HFFc6 (cell line): ENCODE data around the gene CATSPERB. TPM values are rescaled to one million over a fixed set of nuclear protein-coding genes. Genes with fewer than 3 reads are reported as not detected.
"Not testable (repeated sequence)": the region's sequence is repeated elsewhere in the genome, so short reads cannot be mapped to it uniquely, and the experiment has no call there.

ENCODE experiments used
- DNase-seq: peaks from one replicate; pipeline ENCODE4 v3.0.0-alpha.2; 2018
- H3K27ac Mint-ChIP-seq: 2 replicates; pipeline ENCODE4 v1.8.0; 2020; ENCODE audit warnings: mild to moderate bottlenecking, mixed read lengths
- H3K27me3 Mint-ChIP-seq: 2 replicates; pipeline ENCODE4 v1.8.0; 2021; ENCODE audit warnings: mild to moderate bottlenecking, moderate library complexity, mixed read lengths; ENCODE audit not compliant: insufficient read depth
- H3K36me3 Mint-ChIP-seq: 2 replicates; pipeline ENCODE4 v1.8.0; 2021; ENCODE audit warnings: low read depth, mixed read lengths
- H3K4me1 Mint-ChIP-seq: 2 replicates; pipeline ENCODE4 v1.8.0; 2020; ENCODE audit warnings: low read depth, mixed read lengths
- H3K4me3 Mint-ChIP-seq: 2 replicates; pipeline ENCODE4 v1.8.0; 2020; ENCODE audit warnings: mild to moderate bottlenecking, moderate library complexity, mixed read lengths
- H3K9me3 Mint-ChIP-seq: 2 replicates; pipeline ENCODE4 v1.8.0; 2020; ENCODE audit warnings: mild to moderate bottlenecking, mixed read lengths
- total RNA-seq, 6 experiments: library from RNA; stranded (reverse); fragmentation: NEBNext Ultra II Directional; extraction: Animal tissue kit (Norgen Biotek cat#: 25700); gene quantifications; 2 replicates in 1 of 6; 3 replicates in 5 of 6; pipeline ENCODE4 v1.2.3, GENCODE V29; 2021
- TF ChIP-seq, protein P1 (sequence below): fragments of 200-600 bp; sonication (generic); IDR thresholded peaks from 2 replicates; pipeline ENCODE4 v1.5.0; 2021; ENCODE audit warnings: antibody characterized with exemption, mild to moderate bottlenecking

Gene CATSPERB
- total RNA-seq, 6 experiments from 2014 or later: not detected

DNA sequence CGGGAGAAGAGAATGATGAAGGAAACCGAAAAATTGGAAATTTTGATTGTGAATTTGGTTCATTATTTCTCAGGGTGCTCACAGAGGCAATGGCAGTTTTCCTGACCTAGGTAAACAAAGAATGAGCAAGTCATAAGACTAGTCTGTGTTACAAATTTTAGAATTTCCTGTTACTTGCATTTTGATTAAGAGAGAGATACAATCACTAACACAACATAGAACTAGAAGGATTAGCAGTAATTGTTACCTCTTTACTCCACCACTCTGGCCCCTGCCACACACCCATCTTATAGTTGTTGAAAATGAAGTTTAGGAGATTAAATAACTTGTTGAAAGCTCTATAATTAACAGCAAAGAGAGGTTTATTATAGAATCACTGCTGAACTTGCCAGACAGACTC lies 62.0 kb downstream of the CATSPERB start:
- DNase-seq: no peak
- Mint-ChIP-seq H3K9me3 (peaks cover 31% of the 10 kb centered on the region), H3K4me3 (no peak overlapping the region), H3K4me1 (no peaks in the 10 kb centered on the region), H3K36me3 (no peaks in the 10 kb centered on the region), H3K27ac (no peak overlapping the region), H3K27me3 (no peaks in the 10 kb centered on the region; the same call in 1 of the 2 replicates)
- TF ChIP-seq, protein P1, sequence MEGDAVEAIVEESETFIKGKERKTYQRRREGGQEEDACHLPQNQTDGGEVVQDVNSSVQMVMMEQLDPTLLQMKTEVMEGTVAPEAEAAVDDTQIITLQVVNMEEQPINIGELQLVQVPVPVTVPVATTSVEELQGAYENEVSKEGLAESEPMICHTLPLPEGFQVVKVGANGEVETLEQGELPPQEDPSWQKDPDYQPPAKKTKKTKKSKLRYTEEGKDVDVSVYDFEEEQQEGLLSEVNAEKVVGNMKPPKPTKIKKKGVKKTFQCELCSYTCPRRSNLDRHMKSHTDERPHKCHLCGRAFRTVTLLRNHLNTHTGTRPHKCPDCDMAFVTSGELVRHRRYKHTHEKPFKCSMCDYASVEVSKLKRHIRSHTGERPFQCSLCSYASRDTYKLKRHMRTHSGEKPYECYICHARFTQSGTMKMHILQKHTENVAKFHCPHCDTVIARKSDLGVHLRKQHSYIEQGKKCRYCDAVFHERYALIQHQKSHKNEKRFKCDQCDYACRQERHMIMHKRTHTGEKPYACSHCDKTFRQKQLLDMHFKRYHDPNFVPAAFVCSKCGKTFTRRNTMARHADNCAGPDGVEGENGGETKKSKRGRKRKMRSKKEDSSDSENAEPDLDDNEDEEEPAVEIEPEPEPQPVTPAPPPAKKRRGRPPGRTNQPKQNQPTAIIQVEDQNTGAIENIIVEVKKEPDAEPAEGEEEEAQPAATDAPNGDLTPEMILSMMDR: no peak

DNA sequence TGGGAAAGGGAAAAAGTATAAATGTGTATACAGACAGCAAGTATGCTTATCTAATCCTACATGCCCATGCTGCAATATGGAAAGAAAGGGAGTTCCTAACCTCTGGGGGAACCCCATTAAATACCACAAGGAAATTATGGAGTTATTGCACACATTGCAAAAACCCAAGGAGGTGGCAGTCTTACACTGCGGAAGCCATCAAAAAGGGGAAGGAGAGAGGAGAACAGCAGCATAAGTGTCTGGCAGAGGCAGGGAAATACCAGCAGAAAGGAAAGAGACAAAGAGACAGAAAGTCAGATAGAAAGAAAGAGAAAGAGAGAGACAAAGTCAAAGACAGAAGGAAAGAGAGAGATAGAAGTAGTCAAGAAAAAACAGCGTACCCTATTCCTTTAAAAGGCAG lies 64.8 kb downstream of the CATSPERB start:
- H3K9me3 Mint-ChIP-seq: peaks cover 28% of the 10 kb centered on the region
- not testable (repeated sequence) for H3K27me3 Mint-ChIP-seq, H3K36me3 Mint-ChIP-seq, H3K4me1 Mint-ChIP-seq, H3K27ac Mint-ChIP-seq, H3K4me3 Mint-ChIP-seq, DNase-seq

DNA sequence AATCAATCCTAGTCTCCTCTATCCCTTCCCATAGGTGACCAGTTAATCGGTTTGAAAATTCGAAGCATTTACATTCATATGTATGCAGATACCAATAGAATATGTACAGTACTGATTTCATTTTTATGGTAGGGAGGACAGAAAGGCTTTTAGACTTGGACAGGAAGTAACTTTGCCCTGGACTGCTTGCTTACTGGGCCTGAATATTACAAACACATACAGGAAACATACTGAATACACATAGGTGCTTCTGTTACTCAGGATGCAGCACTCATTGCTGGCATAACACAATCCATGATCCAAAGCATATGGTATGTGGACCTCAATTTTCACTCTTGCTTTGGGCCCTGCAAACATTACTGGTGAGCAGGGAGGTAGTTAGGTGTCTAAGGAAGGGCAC lies 71.1 kb downstream of the CATSPERB start:
- H3K9me3 Mint-ChIP-seq: no peaks in the 10 kb centered on the region; the same call in 1 of the 2 replicates
- H3K27ac Mint-ChIP-seq: no peak overlapping the region
- no peak overlapping the region for H3K4me3 Mint-ChIP-seq
- H3K4me1 Mint-ChIP-seq: no peaks in the 10 kb centered on the region
- H3K27me3 Mint-ChIP-seq: peaks cover 2% of the 10 kb centered on the region; the same call in 1 of the 2 replicates
- TF ChIP-seq, protein P1: no peak
- no peak for DNase-seq
- no peaks in the 10 kb centered on the region for H3K36me3 Mint-ChIP-seq

DNA sequence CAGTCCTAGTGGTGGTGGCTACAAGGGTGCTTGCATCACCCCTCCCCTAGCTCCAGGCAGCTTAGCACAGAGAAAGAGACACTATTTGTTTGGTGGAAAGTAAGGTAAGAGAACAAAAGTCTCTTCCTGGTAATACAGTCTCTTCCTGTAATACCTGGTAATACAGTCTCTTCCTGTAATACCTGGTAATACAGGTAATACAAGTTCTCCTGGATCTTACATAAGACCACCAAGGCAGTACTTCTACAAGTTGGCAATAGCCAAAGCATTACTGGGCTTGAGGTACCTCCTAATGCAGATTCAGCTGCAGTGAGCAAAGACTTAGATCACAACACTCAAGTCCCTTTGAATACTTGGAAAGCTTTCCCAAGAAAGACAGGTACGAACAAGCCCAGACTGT lies 77.0 kb downstream of the CATSPERB start:
- Mint-ChIP-seq H3K36me3 (no peaks in the 10 kb centered on the region), H3K4me3 (no peak overlapping the region), H3K9me3 (no peaks in the 10 kb centered on the region), H3K27me3 (peaks cover 2% of the 10 kb centered on the region; the same call in 1 of the 2 replicates), H3K4me1 (no peaks in the 10 kb centered on the region), H3K27ac (no peak overlapping the region)
- DNase-seq: no peak
- TF ChIP-seq, protein P1: no peak

DNA sequence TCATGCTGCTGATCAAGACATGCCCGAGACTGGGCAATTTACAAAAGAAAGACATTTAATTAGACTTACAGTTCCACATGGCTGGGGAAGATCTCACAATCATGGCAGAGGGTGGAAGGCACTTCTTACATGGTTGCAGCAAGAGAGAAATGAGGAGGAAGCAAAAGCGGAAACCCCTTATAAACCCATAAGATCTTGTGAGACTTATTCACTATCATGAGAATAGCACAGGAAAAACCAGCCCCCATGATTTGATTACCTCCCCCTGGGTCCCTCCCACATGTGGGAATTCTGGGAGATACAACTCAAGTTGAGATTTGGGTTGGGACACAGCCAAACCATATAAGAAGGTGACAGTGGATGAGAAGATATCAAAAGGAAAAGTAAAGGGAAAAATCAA lies 78.4 kb downstream of the CATSPERB start:
- Mint-ChIP-seq H3K9me3 (no peaks in the 10 kb centered on the region), H3K27me3 (peaks cover 2% of the 10 kb centered on the region; the same call in 1 of the 2 replicates), H3K4me1 (no peaks in the 10 kb centered on the region), H3K27ac (no peak overlapping the region), H3K4me3 (no peak overlapping the region), H3K36me3 (no peaks in the 10 kb centered on the region)
- no peak for DNase-seq
- TF ChIP-seq, protein P1: no peak

DNA sequence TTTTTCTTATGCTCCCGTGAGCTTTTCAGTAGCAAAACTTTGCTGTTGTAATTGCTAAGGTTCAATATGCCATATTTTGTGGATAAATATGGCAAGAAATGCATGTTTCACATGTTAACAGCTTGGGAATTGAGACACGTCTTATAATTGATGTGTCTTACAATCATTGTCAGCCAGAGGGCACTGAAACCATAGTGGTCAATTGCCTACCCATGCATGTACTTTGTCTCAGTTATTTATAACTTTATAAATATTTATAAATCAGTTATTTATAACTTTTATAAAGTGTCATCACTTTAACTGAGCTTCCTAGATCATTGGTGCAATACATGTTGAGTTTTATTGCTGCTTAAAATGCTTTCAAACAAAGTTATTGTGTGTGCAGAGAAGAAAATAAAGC lies 82.0 kb downstream of the CATSPERB start:
- TF ChIP-seq, protein P1: peak; percentile 77
- Mint-ChIP-seq H3K4me3 (no peak overlapping the region), H3K36me3 (no peaks in the 10 kb centered on the region), H3K9me3 (peaks cover 6% of the 10 kb centered on the region), H3K4me1 (no peaks in the 10 kb centered on the region), H3K27ac (no peak overlapping the region), H3K27me3 (peaks cover 4% of the 10 kb centered on the region; the same call in 1 of the 2 replicates)
- peak; percentile 12 for DNase-seq
